Measurements from ENCODE around the gene ZNRD2. TPM values are rescaled to one million over a fixed set of nuclear protein-coding genes. Genes with fewer than 3 reads are reported as not detected.

Gene ZNRD2
- polyA plus RNA-seq, 3 donors, result 48.5 to 65.1 (median 56.2) TPM

DNA sequence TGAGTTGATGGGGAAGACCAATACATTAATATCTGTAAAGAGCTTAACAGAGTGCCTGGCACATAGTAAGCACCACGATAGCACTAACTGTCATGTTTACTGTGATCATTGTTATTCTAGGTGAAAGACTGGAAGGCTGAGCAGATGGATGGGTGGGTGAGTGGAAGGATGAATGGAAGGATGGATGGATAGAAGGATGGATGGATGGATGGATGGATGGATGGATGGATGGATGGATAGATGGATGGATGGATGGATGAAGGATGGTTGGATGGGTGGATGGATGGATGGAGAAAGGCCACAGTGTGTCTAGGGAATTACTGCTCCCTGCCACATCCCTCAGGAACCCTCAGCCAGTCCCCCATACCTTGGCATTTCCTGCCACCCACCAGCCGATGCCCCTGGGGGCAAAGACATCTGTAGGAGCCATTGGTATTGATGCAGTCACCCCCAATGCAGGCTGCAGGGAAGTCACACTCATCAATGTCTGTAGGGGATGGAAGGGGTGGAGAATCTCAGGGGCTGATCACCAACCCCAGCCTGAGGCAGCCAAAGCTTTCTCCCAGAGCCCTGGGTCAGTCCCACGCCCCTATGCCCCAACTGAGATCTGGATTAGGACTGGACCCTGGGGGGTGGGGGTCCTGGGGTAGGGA lies 27.4 kb upstream of the ZNRD2 start:
- no peak overlapping the region for H3K27ac ChIP-seq (ENCODE audit: low read depth in 1 of 2, low read length in 2 of 2)
- Mint-ChIP-seq H3K9me3 (no peaks in the 10 kb centered on the region), H3K36me3 (peaks cover 2 to 11% of the 10 kb centered on the region in 2 donors), H3K27ac (peak overlapping the region in 2 of 7 donors; percentile 62 to 80), H3K4me3 (no peak overlapping the region), H3K4me1 (peaks cover 25% of the 10 kb centered on the region), H3K27me3 (ENCODE audit: low read depth in 3 of 3) (peaks cover 10 to 12% (median 11%) of the 10 kb centered on the region in 3 donors)
- TF ChIP-seq, protein P1, sequence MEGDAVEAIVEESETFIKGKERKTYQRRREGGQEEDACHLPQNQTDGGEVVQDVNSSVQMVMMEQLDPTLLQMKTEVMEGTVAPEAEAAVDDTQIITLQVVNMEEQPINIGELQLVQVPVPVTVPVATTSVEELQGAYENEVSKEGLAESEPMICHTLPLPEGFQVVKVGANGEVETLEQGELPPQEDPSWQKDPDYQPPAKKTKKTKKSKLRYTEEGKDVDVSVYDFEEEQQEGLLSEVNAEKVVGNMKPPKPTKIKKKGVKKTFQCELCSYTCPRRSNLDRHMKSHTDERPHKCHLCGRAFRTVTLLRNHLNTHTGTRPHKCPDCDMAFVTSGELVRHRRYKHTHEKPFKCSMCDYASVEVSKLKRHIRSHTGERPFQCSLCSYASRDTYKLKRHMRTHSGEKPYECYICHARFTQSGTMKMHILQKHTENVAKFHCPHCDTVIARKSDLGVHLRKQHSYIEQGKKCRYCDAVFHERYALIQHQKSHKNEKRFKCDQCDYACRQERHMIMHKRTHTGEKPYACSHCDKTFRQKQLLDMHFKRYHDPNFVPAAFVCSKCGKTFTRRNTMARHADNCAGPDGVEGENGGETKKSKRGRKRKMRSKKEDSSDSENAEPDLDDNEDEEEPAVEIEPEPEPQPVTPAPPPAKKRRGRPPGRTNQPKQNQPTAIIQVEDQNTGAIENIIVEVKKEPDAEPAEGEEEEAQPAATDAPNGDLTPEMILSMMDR (IDR thresholded peaks at IDR 0.05), result no peak
- DNase-seq, result no peak
- H3K79me2 ChIP-seq (ENCODE audit: insufficient read depth, low read length), result no peaks in the 10 kb centered on the region
- no peaks in the 10 kb centered on the region for H4K20me1 ChIP-seq (ENCODE audit: insufficient read depth, low read length)
- no peak overlapping the region for H2AFZ ChIP-seq (ENCODE audit: insufficient read depth, low read depth, low read length, poor library complexity, severe bottlenecking)
- H3K4me1 ChIP-seq (ENCODE audit: control insufficient read depth in 1 of 2, insufficient read depth in 2 of 2, low read length in 2 of 2), result peaks cover 23 to 45% of the 10 kb centered on the region in 2 donors
- intact Hi-C loops (cut with micrococcal nuclease), result loop anchor here (5.0 to 10.0 kb wide), 2 partner anchors 69 to 72 kb away; partner anchors contain the start of genes MAP3K11 (in 2 of the 2) and PCNX3 (in 1 of the 2)
- no peaks in the 10 kb centered on the region for H3K9me3 ChIP-seq (replicated peaks in 1 of 2; ENCODE audit: control insufficient read depth in 1 of 2, insufficient read depth in 1 of 2, low read length in 2 of 2)
- no peak overlapping the region for H3K9ac ChIP-seq (ENCODE audit: insufficient read depth, low read length, poor library complexity, severe bottlenecking)
- no peaks in the 10 kb centered on the region for H3K27me3 ChIP-seq (ENCODE audit: control insufficient read depth in 2 of 2, insufficient read depth in 2 of 2, low read length in 2 of 2)
- H3K4me2 ChIP-seq (replicated peaks; ENCODE audit: extremely low read depth, low read length, poor library complexity, severe bottlenecking), result no peak overlapping the region
- 100% methylated on average over 2 of the region's 3 CpGs for WGBS (ENCODE audit: insufficient coverage)
- no peak overlapping the region for H3K4me3 ChIP-seq (replicated peaks in 1 of 3; ENCODE audit: low read depth in 2 of 3, low read length in 3 of 3)
- peaks cover 8% of the 10 kb centered on the region in 2 donors for H3K36me3 ChIP-seq (replicated peaks in 1 of 2; ENCODE audit: control insufficient read depth in 1 of 2, insufficient read depth in 2 of 2, low read length in 2 of 2)

DNA sequence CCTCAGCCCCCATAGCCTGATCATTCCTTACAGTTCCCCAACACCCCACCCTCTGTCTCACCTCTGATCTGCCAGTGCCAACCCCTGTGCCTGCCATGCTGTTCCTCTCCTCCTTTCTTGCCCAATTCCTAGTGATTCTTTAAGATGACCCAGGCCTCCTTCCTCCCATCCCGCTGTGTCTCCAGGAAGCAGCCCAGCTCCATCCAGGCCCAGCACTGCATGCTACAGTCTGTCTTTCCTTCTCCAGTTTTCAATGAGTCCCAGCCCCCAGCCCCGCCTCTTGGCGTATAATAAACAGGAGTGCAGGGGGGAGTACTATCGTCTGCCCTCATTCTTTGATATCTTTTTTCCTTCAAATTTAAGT lies 24.4 kb upstream of the ZNRD2 start:
- H3K36me3 ChIP-seq (replicated peaks in 1 of 2; ENCODE audit: control insufficient read depth in 1 of 2, insufficient read depth in 2 of 2, low read length in 2 of 2), result no peaks in the 10 kb centered on the region
- DNase-seq, result no peak
- H3K27ac ChIP-seq (ENCODE audit: low read depth in 1 of 2, low read length in 2 of 2), result no peak overlapping the region
- peaks cover 17 to 18% (median 18%) of the 10 kb centered on the region in 3 donors for H3K27me3 Mint-ChIP-seq (ENCODE audit: low read depth in 3 of 3)
- H3K79me2 ChIP-seq (ENCODE audit: insufficient read depth, low read length), result no peaks in the 10 kb centered on the region
- peak overlapping the region in 4 of 7 donors; percentile 27 to 68 (median 45) for H3K27ac Mint-ChIP-seq
- H3K36me3 Mint-ChIP-seq, result no peaks in the 10 kb centered on the region
- no peaks in the 10 kb centered on the region for H3K9me3 ChIP-seq (replicated peaks in 1 of 2; ENCODE audit: control insufficient read depth in 1 of 2, insufficient read depth in 1 of 2, low read length in 2 of 2)
- H3K4me3 ChIP-seq (replicated peaks in 1 of 3; ENCODE audit: low read depth in 2 of 3, low read length in 3 of 3), result peak overlapping the region in 1 of 3 experiments; percentile 79
- peak overlapping the region; percentile 60 to 83 for H3K4me3 Mint-ChIP-seq
- H2AFZ ChIP-seq (ENCODE audit: insufficient read depth, low read depth, low read length, poor library complexity, severe bottlenecking), result peak overlapping the region; percentile 79
- no peaks in the 10 kb centered on the region for H3K27me3 ChIP-seq (ENCODE audit: control insufficient read depth in 2 of 2, insufficient read depth in 2 of 2, low read length in 2 of 2)
- H4K20me1 ChIP-seq (ENCODE audit: insufficient read depth, low read length), result no peaks in the 10 kb centered on the region
- peak overlapping the region; percentile 91 for H3K4me2 ChIP-seq (replicated peaks; ENCODE audit: extremely low read depth, low read length, poor library complexity, severe bottlenecking)
- TF ChIP-seq, protein P1 (IDR thresholded peaks at IDR 0.05), result no peak
- peaks cover 20 to 30% of the 10 kb centered on the region in 2 donors for H3K4me1 ChIP-seq (ENCODE audit: control insufficient read depth in 1 of 2, insufficient read depth in 2 of 2, low read length in 2 of 2)
- no CpG with 5 or more reads among the region's 4 CpGs for WGBS (ENCODE audit: insufficient coverage)
- H3K9ac ChIP-seq (ENCODE audit: insufficient read depth, low read length, poor library complexity, severe bottlenecking), result no peak overlapping the region
- intact Hi-C loops (cut with micrococcal nuclease), result loop anchor here in 1 of 2 donors (10.0 kb wide), 1 partner anchor 69 kb away; the partner anchor contains the start of genes MAP3K11 and PCNX3
- peaks cover 0 to 2% (median 0%) of the 10 kb centered on the region in 7 donors for H3K9me3 Mint-ChIP-seq
- H3K4me1 Mint-ChIP-seq, result peaks cover 30% of the 10 kb centered on the region
